ENCODE data around the gene SEMA5B.

GRCh38 chr3:122912772-122913538 is 114.6 kb downstream of the SEMA5B start:
- TF ChIP-seq POLR2AphosphoS5 (IDR thresholded peaks at IDR 0.05; ENCODE audit: borderline replicate concordance, low read depth, low read length), result no peak
- TF ChIP-seq EZH2 (IDR thresholded peaks at IDR 0.05), result no peak
- no peak for TF ChIP-seq FOXP2 (optimal IDR thresholded peaks at IDR 0.05; ENCODE audit: control extremely low read depth, extremely low read length, insufficient read depth)

All from SK-N-MC (cell line).